Measurements from ENCODE around the gene C1QBP.

GRCh38 chr17:5413682-5414081 lies 25.3 kb downstream of the C1QBP start:
- TF ChIP-seq POLR2A (IDR thresholded peaks at IDR 0.05; ENCODE audit: low read length), result no peak
- no peak for TF ChIP-seq GATA1 (IDR thresholded peaks at IDR 0.05; ENCODE audit: low read depth, low read length)
